ENCODE measurements around the gene PPARGC1A. TPM values are rescaled to one million over a fixed set of nuclear protein-coding genes. Genes with fewer than 3 reads are reported as not detected.

PPARGC1A gene
- total and polyA plus RNA-seq, 2 experiments from 2014 or later, result 0.76 to 3.3 TPM

DNA sequence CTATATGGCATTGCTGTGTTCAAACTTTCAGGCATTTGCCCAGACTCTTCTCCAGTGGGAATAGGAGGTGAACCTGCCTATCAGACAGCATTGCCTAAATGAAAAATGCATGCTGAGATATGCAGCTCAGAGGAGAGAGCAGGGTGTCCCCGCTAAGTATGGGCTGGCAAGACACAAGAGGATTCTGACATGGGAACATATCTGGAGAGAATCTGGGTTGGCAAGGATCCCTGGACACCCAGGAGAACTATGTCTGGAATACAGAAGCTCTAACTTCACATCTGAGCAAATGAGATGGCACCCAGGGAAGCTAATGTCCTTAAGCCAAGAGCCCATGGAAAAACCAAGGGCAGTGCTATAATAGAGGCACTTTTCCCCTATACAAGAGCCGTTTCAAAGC is 18.4 kb downstream of the PPARGC1A start:
- no peak overlapping the region for H3K4me3 ChIP-seq
- no peaks in the 10 kb centered on the region for H3K27me3 Mint-ChIP-seq (ENCODE audit: insufficient read depth, low read depth, poor library complexity)
- no peaks in the 10 kb centered on the region for H3K36me3 Mint-ChIP-seq (ENCODE audit: low read depth)
- no peak for ATAC-seq
- no peak for DNase-seq (ENCODE audit: low spot score)
- no peak overlapping the region for H2AFZ ChIP-seq
- H3K4me1 Mint-ChIP-seq, result peaks cover 16% of the 10 kb centered on the region
- H3K27ac Mint-ChIP-seq, result no peak overlapping the region
- H3K4me3 Mint-ChIP-seq, result no peak overlapping the region
- no peak overlapping the region for H3K4me2 ChIP-seq
- no peaks in the 10 kb centered on the region for H3K9me2 ChIP-seq (ENCODE audit: insufficient read depth)
- no peaks in the 10 kb centered on the region for H3K9me3 Mint-ChIP-seq
- peaks cover 6% of the 10 kb centered on the region for H3K4me1 ChIP-seq (ENCODE audit: insufficient read depth)
- no peak overlapping the region for H3K27ac ChIP-seq (ENCODE audit: low read depth)
- H3K36me3 ChIP-seq (ENCODE audit: insufficient read depth), result no peaks in the 10 kb centered on the region
- H3K79me2 ChIP-seq (replicated peaks; ENCODE audit: insufficient read depth), result no peaks in the 10 kb centered on the region
- no peaks in the 10 kb centered on the region for H4K20me1 ChIP-seq (replicated peaks; ENCODE audit: insufficient read depth)
- no peaks in the 10 kb centered on the region for H3F3A ChIP-seq (replicated peaks; ENCODE audit: low read depth)
- TF ChIP-seq, protein P1, sequence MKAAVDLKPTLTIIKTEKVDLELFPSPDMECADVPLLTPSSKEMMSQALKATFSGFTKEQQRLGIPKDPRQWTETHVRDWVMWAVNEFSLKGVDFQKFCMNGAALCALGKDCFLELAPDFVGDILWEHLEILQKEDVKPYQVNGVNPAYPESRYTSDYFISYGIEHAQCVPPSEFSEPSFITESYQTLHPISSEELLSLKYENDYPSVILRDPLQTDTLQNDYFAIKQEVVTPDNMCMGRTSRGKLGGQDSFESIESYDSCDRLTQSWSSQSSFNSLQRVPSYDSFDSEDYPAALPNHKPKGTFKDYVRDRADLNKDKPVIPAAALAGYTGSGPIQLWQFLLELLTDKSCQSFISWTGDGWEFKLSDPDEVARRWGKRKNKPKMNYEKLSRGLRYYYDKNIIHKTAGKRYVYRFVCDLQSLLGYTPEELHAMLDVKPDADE (IDR thresholded peaks at IDR 0.05), result no peak
- TF ChIP-seq, protein P2, sequence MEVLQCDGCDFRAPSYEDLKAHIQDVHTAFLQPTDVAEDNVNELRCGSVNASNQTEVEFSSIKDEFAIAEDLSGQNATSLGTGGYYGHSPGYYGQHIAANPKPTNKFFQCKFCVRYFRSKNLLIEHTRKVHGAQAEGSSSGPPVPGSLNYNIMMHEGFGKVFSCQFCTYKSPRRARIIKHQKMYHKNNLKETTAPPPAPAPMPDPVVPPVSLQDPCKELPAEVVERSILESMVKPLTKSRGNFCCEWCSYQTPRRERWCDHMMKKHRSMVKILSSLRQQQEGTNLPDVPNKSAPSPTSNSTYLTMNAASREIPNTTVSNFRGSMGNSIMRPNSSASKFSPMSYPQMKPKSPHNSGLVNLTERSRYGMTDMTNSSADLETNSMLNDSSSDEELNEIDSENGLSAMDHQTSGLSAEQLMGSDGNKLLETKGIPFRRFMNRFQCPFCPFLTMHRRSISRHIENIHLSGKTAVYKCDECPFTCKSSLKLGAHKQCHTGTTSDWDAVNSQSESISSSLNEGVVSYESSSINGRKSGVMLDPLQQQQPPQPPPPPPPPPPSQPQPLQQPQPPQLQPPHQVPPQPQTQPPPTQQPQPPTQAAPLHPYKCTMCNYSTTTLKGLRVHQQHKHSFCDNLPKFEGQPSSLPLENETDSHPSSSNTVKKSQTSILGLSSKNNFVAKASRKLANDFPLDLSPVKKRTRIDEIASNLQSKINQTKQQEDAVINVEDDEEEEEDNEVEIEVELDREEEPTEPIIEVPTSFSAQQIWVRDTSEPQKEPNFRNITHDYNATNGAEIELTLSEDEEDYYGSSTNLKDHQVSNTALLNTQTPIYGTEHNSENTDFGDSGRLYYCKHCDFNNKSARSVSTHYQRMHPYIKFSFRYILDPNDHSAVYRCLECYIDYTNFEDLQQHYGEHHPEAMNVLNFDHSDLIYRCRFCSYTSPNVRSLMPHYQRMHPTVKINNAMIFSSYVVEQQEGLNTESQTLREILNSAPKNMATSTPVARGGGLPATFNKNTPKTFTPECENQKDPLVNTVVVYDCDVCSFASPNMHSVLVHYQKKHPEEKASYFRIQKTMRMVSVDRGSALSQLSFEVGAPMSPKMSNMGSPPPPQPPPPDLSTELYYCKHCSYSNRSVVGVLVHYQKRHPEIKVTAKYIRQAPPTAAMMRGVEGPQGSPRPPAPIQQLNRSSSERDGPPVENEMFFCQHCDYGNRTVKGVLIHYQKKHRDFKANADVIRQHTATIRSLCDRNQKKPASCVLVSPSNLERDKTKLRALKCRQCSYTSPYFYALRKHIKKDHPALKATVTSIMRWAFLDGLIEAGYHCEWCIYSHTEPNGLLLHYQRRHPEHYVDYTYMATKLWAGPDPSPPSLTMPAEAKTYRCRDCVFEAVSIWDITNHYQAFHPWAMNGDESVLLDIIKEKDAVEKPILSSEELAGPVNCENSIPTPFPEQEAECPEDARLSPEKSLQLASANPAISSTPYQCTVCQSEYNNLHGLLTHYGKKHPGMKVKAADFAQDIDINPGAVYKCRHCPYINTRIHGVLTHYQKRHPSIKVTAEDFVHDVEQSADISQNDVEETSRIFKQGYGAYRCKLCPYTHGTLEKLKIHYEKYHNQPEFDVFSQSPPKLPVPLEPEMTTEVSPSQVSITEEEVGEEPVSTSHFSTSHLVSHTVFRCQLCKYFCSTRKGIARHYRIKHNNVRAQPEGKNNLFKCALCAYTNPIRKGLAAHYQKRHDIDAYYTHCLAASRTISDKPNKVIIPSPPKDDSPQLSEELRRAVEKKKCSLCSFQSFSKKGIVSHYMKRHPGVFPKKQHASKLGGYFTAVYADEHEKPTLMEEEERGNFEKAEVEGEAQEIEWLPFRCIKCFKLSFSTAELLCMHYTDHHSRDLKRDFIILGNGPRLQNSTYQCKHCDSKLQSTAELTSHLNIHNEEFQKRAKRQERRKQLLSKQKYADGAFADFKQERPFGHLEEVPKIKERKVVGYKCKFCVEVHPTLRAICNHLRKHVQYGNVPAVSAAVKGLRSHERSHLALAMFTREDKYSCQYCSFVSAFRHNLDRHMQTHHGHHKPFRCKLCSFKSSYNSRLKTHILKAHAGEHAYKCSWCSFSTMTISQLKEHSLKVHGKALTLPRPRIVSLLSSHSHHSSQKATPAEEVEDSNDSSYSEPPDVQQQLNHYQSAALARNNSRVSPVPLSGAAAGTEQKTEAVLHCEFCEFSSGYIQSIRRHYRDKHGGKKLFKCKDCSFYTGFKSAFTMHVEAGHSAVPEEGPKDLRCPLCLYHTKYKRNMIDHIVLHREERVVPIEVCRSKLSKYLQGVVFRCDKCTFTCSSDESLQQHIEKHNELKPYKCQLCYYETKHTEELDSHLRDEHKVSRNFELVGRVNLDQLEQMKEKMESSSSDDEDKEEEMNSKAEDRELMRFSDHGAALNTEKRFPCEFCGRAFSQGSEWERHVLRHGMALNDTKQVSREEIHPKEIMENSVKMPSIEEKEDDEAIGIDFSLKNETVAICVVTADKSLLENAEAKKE (CRISPR knock-in tag; IDR thresholded peaks at IDR 0.05), result no peak
- TF ChIP-seq, protein P3, sequence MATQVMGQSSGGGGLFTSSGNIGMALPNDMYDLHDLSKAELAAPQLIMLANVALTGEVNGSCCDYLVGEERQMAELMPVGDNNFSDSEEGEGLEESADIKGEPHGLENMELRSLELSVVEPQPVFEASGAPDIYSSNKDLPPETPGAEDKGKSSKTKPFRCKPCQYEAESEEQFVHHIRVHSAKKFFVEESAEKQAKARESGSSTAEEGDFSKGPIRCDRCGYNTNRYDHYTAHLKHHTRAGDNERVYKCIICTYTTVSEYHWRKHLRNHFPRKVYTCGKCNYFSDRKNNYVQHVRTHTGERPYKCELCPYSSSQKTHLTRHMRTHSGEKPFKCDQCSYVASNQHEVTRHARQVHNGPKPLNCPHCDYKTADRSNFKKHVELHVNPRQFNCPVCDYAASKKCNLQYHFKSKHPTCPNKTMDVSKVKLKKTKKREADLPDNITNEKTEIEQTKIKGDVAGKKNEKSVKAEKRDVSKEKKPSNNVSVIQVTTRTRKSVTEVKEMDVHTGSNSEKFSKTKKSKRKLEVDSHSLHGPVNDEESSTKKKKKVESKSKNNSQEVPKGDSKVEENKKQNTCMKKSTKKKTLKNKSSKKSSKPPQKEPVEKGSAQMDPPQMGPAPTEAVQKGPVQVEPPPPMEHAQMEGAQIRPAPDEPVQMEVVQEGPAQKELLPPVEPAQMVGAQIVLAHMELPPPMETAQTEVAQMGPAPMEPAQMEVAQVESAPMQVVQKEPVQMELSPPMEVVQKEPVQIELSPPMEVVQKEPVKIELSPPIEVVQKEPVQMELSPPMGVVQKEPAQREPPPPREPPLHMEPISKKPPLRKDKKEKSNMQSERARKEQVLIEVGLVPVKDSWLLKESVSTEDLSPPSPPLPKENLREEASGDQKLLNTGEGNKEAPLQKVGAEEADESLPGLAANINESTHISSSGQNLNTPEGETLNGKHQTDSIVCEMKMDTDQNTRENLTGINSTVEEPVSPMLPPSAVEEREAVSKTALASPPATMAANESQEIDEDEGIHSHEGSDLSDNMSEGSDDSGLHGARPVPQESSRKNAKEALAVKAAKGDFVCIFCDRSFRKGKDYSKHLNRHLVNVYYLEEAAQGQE (IDR thresholded peaks at IDR 0.05; ENCODE audit: unreplicated experiment), result no peak
- no peak for TF ChIP-seq POLR2AphosphoS5 (IDR thresholded peaks at IDR 0.05; ENCODE audit: low read depth)
- no peak for TF ChIP-seq EZH2 (IDR thresholded peaks at IDR 0.05; ENCODE audit: low read depth, unreplicated experiment)
- TF ChIP-seq ZNF114 (CRISPR knock-in tag; IDR thresholded peaks at IDR 0.05), result no peak
- no peak for TF ChIP-seq JUNB (IDR thresholded peaks at IDR 0.05; ENCODE audit: unreplicated experiment)
- no peak for TF ChIP-seq NANOG (IDR thresholded peaks at IDR 0.05; ENCODE audit: borderline replicate concordance)
- TF ChIP-seq EZH2phosphoT487 (IDR thresholded peaks at IDR 0.05; ENCODE audit: unreplicated experiment), result no peak
- TF ChIP-seq, protein P4, sequence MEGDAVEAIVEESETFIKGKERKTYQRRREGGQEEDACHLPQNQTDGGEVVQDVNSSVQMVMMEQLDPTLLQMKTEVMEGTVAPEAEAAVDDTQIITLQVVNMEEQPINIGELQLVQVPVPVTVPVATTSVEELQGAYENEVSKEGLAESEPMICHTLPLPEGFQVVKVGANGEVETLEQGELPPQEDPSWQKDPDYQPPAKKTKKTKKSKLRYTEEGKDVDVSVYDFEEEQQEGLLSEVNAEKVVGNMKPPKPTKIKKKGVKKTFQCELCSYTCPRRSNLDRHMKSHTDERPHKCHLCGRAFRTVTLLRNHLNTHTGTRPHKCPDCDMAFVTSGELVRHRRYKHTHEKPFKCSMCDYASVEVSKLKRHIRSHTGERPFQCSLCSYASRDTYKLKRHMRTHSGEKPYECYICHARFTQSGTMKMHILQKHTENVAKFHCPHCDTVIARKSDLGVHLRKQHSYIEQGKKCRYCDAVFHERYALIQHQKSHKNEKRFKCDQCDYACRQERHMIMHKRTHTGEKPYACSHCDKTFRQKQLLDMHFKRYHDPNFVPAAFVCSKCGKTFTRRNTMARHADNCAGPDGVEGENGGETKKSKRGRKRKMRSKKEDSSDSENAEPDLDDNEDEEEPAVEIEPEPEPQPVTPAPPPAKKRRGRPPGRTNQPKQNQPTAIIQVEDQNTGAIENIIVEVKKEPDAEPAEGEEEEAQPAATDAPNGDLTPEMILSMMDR (conservative IDR thresholded peaks at IDR 0.05; ENCODE audit: low read depth in 2 of 2), result no peak
- TF ChIP-seq STAT1 (IDR thresholded peaks at IDR 0.05; ENCODE audit: unreplicated experiment), result no peak
- no peak for TF ChIP-seq ZNF331 (CRISPR knock-in tag; IDR thresholded peaks at IDR 0.05; ENCODE audit: low read depth)
- TF ChIP-seq CREB1 (CRISPR knock-in tag; IDR thresholded peaks at IDR 0.05; ENCODE audit: low read depth), result no peak
- H3K27me3 ChIP-seq (ENCODE audit: insufficient read depth), result no peaks in the 10 kb centered on the region
